HepG2 (cell line): ENCODE results near the gene NFE2L3. TPM values are rescaled to one million over a fixed set of nuclear protein-coding genes. Genes with fewer than 3 reads are reported as not detected.

Experiments used
- AHR ChIP-seq: IDR thresholded peaks from 2 replicates; pipeline ENCODE4 v1.6.1; 2018; ENCODE audit warnings: missing genetic modification reagents, missing compliant biosample characterization
- CCDC6 ChIP-seq: sonication (generic); formaldehyde crosslinking; IDR thresholded peaks from 2 replicates; pipeline ENCODE4 v1.8.1; 2022; ENCODE audit warnings: mild to moderate bottlenecking, missing genetic modification reagents, moderate library complexity
- DPF2 ChIP-seq: sonication (generic); formaldehyde crosslinking; IDR thresholded peaks from 2 replicates; pipeline ENCODE4 v1.4.0; 2020; ENCODE audit warnings: mild to moderate bottlenecking, low read depth, missing genetic modification reagents, borderline replicate concordance
- ELF4 ChIP-seq: sonication (generic); formaldehyde crosslinking; IDR thresholded peaks from 2 replicates; pipeline ENCODE4 v1.5.0; 2020; ENCODE audit warnings: missing genetic modification reagents, mild to moderate bottlenecking, moderate library complexity, borderline replicate concordance
- ERF ChIP-seq: IDR thresholded peaks from 2 replicates; pipeline ENCODE4 v1.6.1; 2018; ENCODE audit warnings: missing biosample characterization, missing genetic modification reagents
- GFI1 ChIP-seq: sonication (generic); formaldehyde crosslinking; IDR thresholded peaks from 2 replicates; pipeline ENCODE4 v1.5.0; 2020; ENCODE audit warnings: missing genetic modification reagents, mild to moderate bottlenecking, borderline replicate concordance
- HNRNPUL1 ChIP-seq: fragments of 200-400 bp; formaldehyde crosslinking; IDR thresholded peaks from 2 replicates; pipeline ENCODE4 v1.6.1; 2017; ENCODE audit warnings: low read depth, mild to moderate bottlenecking, low read length, moderate library complexity
- IKZF5 ChIP-seq: IDR thresholded peaks from 2 replicates; pipeline ENCODE4 v1.6.1; 2018; ENCODE audit warnings: missing genetic modification reagents, mild to moderate bottlenecking, missing compliant biosample characterization
- KAT2B ChIP-seq: fragments of 150-350 bp; IDR thresholded peaks from 2 replicates; pipeline ENCODE4 v1.6.1; 2014; ENCODE audit warnings: low read depth, low read length, borderline replicate concordance
- MIER2 ChIP-seq: IDR thresholded peaks from 2 replicates; pipeline ENCODE4 v1.6.1; 2016; ENCODE audit warnings: missing biosample characterization, missing genetic modification reagents
- NKX3-1 ChIP-seq: sonication (generic); formaldehyde crosslinking; IDR thresholded peaks from 2 replicates; pipeline ENCODE4 v1.5.0; 2020; ENCODE audit warnings: missing genetic modification reagents
- PHF20 ChIP-seq: sonication (generic); formaldehyde crosslinking; IDR thresholded peaks from 2 replicates; pipeline ENCODE4 v1.5.0; 2020; ENCODE audit warnings: mild to moderate bottlenecking, missing genetic modification reagents
- POLR2G ChIP-seq: fragments of 200-400 bp; formaldehyde crosslinking; IDR thresholded peaks from 2 replicates; pipeline ENCODE4 v1.6.1; 2018; ENCODE audit warnings: mild to moderate bottlenecking, low read depth, low read length, moderate library complexity
- RARA ChIP-seq: IDR thresholded peaks from 2 replicates; pipeline ENCODE4 v1.6.1; 2016; ENCODE audit warnings: missing genetic modification reagents, missing compliant biosample characterization
- REPIN1 ChIP-seq: sonication (generic); formaldehyde crosslinking; IDR thresholded peaks from 2 replicates; pipeline ENCODE4 v1.8.0; 2022; ENCODE audit warnings: missing genetic modification reagents, low read depth, mild to moderate bottlenecking, borderline replicate concordance
- SKI ChIP-seq: fragments of 450-650 bp; IDR thresholded peaks from one replicate; pipeline ENCODE4 v1.6.1; 2018; ENCODE audit warnings: mild to moderate bottlenecking; ENCODE audit not compliant: partially characterized antibody
- THRA ChIP-seq: sonication (generic); formaldehyde crosslinking; IDR thresholded peaks from 2 replicates; pipeline ENCODE4 v1.4.0; 2020; ENCODE audit warnings: missing genetic modification reagents, borderline replicate concordance
- USF2 ChIP-seq, 2 experiments: sonication (generic) in 1 of 2; formaldehyde crosslinking in 1 of 2; IDR thresholded peaks; 2 replicates each; pipeline versions ENCODE4 v1.5.1 to v1.6.1; 2011 to 2020; ENCODE audit warnings: borderline replicate concordance in 1 of 2, low read depth in 1 of 2, low read length in 1 of 2, mild to moderate bottlenecking in 1 of 2, missing genetic modification reagents in 1 of 2, moderate library complexity in 1 of 2
- ZNF446 ChIP-seq: sonication (generic); formaldehyde crosslinking; IDR thresholded peaks from 2 replicates; pipeline ENCODE4 v1.5.0; 2020; ENCODE audit warnings: mild to moderate bottlenecking, missing genetic modification reagents
- ZNF552 ChIP-seq: sonication (generic); formaldehyde crosslinking; IDR thresholded peaks from 2 replicates; pipeline ENCODE4 v1.9.0; 2022; ENCODE audit warnings: missing genetic modification reagents, mild to moderate bottlenecking, borderline replicate concordance
- ZNF570 ChIP-seq: sonication (generic); formaldehyde crosslinking; IDR thresholded peaks from 2 replicates; pipeline ENCODE4 v1.4.0; 2020; ENCODE audit warnings: mild to moderate bottlenecking, missing genetic modification reagents, borderline replicate concordance
- ZNF639 ChIP-seq: conservative IDR thresholded peaks from 2 replicates; pipeline ENCODE4 v1.6.1; 2018; ENCODE audit warnings: missing genetic modification reagents
- ZNF749 ChIP-seq: sonication (generic); formaldehyde crosslinking; IDR thresholded peaks from 2 replicates; pipeline ENCODE4 v1.8.0; 2022; ENCODE audit warnings: mild to moderate bottlenecking, missing genetic modification reagents, moderate library complexity, borderline replicate concordance
- polyA plus RNA-seq, 8 experiments: library from polyadenylated mRNA; depleted of rRNA in 3 of 8; stranded (reverse) in 7 of 8; unstranded in 1 of 8; fragments of >200 nt; fragmentation: Illumina TruSeq in 4 of 8; extraction: Trizol in 4 of 8; gene quantifications; 2 replicates each; pipeline versions ENCODE4 v1.2.1 to v1.2.3, GENCODE V29; 2011 to 2016; ENCODE audit warnings: low read depth in 4 of 8, missing spikeins in 1 of 8, mixed read lengths in 1 of 8; ENCODE audit not compliant: insufficient read depth in 1 of 8
- total RNA-seq, 5 experiments: library from RNA; depleted of rRNA; stranded (reverse); fragments of >200 nt; fragmentation: Illumina TruSeq; extraction: Trizol; gene quantifications; 2 replicates each; pipeline ENCODE4 v1.2.3, GENCODE V29; 2016; ENCODE audit warnings: low read depth in 1 of 5

The NFE2L3 gene
- total and polyA plus RNA-seq, 2 of the 13 experiments (the other 11 are each of a cell fraction or from before 2014, with no cell fraction given), result 11.4 to 19.4 TPM

GRCh38 chr7:26200444-26201246 is 48.6 kb downstream of the NFE2L3 start, which contains the start of gene HNRNPA2B1 (continued):
- peak; percentile 65 for TF ChIP-seq ZNF446 (CRISPR knock-in tag)
- TF ChIP-seq DPF2 (CRISPR knock-in tag), result no peak
- peak; percentile 77; the same call in 1 of the 2 replicates for TF ChIP-seq ERF (CRISPR knock-in tag)
- peak; percentile 81 for TF ChIP-seq HNRNPUL1
- 0 out of 2 replicates have a peak, but pooled peaks have one; percentile 11 for TF ChIP-seq CCDC6 (CRISPR knock-in tag)
- TF ChIP-seq THRA, result peak; percentile 37; the same call in 1 of the 2 replicates
- TF ChIP-seq REPIN1 (CRISPR knock-in tag), result peak; percentile 89
- no peak for TF ChIP-seq ZNF552 (CRISPR knock-in tag)
- TF ChIP-seq ZNF639 (CRISPR knock-in tag), result 0 out of 2 replicates have a peak, but pooled peaks have one; percentile 64
- TF ChIP-seq ELF4 (CRISPR knock-in tag), result peak; percentile 85
- TF ChIP-seq PHF20 (CRISPR knock-in tag), result peak; percentile 50; the same call in 1 of the 2 replicates
- peak; percentile 9; the same call in 1 of the 2 replicates for TF ChIP-seq RARA
- TF ChIP-seq IKZF5 (CRISPR knock-in tag), result peak; percentile 62
- no peak; the same call in 1 of the 2 replicates for TF ChIP-seq ZNF749
- peak; percentile 19; the same call in 1 of the 2 replicates for TF ChIP-seq ZNF570 (CRISPR knock-in tag)
- no peak for TF ChIP-seq KAT2B
- TF ChIP-seq SKI, result peak; percentile 77
- TF ChIP-seq GFI1 (CRISPR knock-in tag), result peak; percentile 18; the same call in 1 of the 2 replicates
- no peak for TF ChIP-seq NKX3-1 (CRISPR knock-in tag)
- TF ChIP-seq AHR (CRISPR knock-in tag), result 0 out of 2 replicates have a peak, but pooled peaks have one; percentile 47
- TF ChIP-seq MIER2 (CRISPR knock-in tag), result 0 out of 2 replicates have a peak, but pooled peaks have one; percentile 68
- peak; percentile 100 for TF ChIP-seq POLR2G
- TF ChIP-seq USF2 (IDR thresholded peaks at IDR 0.05; ENCODE audit: low read depth, low read length), result no peak
- no peak; the same call in 1 of the 2 replicates for TF ChIP-seq USF2 (CRISPR knock-in tag; IDR thresholded peaks at IDR 0.05; ENCODE audit: borderline replicate concordance)
